Activated CD8-positive, alpha-beta memory T cell treated with anti-CD3 and anti-CD28 coated beads for 1 hour (primary cell): Measurements from ENCODE around the gene PRIMPOL.

Experiments
- DNase-seq, 2 donors: peaks; one replicate each; pipeline ENCODE4 v3.0.0-alpha.2; 2020; ENCODE audit warnings: low read depth in 1 of 2; ENCODE audit errors: extremely low read depth in 1 of 2

PRIMPOL gene

DNA sequence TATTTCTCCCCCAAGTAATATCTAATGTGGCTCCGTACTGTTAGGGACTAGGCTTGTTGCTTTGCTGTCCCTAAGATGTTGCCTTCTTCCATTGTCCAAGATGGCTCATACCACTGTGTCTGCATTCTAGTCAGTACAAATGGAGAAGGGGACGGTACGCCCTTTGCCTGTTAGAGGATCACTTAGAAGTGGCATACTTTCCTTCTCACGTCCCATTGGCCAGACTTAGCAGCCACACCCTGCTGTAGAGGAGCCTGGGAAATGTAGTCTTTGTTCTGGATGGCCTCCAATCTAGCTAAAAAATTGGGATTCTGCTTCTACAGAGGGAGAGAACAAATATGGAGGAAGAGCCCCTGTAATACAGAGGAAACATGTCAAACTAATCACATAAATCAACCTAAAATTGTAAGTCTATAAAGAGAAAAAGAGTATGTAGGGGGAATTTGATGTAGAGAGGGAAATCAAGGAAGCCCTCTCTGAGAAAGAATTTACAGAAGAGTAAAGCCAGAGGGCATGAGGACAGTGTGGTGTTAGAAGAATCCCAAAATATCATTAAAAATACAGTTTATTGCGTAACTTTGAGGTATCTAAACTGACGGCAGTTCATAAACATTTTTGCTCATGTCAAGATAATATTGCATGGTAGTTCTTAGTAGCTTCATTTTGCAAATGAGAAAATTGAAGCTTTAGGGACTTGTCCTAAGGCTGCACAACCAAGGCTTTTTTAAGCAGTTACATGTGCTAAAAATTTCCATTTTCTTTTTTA lies 15.1 kb downstream of the PRIMPOL start:
- DNase-seq = no peak

GRCh38 chr4:184666670-184667069 lies 17.1 kb downstream of the PRIMPOL start:
- no peak for DNase-seq

- DNase-seq = no peak
Measured at GRCh38 chr4:184668096-184668495, 18.6 kb downstream of the PRIMPOL start.

- DNase-seq = no peak
Measured at GRCh38 chr4:184668511-184669114, 19.1 kb downstream of the PRIMPOL start.

GRCh38 chr4:184669251-184669650 lies 19.7 kb downstream of the PRIMPOL start:
- no peak for DNase-seq

DNA sequence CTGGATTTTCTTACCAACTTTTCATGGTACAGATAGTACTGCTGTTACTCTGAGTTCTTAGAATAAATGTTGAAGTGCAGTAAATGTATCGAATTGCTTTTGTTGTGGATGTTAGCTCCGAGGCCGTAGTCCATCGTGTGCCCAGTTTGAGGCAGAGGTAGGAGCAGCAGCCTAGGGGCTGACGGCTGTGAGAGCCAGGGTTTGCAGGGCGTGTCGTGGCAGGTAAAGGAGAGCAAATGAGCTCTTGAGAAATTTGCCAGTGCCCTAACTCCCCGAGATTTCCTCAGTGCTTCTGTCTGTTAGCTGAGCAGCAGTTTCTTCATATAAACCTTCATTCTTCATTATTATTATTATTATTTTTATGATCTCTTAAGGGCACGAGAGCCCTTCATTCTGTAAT lies 21.6 kb downstream of the PRIMPOL start:
- DNase-seq = no peak

DNA sequence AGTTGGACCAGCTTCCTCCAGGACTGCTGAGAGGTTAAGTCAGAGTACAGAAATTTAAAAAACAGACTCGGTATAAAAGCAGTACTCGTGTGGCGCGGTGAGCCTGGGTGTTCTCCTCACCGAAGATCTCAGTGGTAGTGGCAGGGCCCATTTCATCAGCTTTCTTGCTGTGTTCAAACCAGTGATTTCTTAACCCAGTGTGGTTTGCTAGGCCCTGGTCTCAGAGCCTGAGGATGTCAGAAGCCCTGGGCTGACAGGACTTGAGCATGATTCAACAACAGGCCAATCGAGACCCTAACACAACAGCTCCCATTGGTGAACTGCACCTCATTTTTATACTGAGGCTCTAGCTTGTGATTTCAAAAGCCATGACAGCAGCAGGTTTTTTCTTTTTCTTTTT lies 23.2 kb downstream of the PRIMPOL start:
- no peak for DNase-seq

DNA sequence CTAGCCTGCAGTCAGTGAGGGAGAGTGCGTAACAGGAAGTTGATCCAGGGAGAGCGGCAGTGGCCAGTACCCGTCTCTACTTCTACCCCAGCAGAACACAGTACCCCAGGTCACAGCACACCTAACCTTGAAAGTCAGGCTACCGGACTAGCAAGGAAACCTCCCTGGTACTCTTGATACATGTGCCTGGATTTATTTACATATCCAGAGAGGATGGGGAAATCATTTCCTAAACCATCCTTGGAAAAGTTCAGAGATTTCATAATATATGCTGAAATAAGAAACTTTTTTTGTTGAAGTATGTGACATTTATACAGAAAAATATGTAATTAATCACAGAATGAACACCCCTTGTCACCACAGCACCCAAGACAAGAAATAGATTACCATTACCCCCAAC lies 24.5 kb downstream of the PRIMPOL start:
- no peak for DNase-seq

GRCh38 chr4:184675018-184675417 lies 25.5 kb downstream of the PRIMPOL start:
- DNase-seq = no peak

DNA sequence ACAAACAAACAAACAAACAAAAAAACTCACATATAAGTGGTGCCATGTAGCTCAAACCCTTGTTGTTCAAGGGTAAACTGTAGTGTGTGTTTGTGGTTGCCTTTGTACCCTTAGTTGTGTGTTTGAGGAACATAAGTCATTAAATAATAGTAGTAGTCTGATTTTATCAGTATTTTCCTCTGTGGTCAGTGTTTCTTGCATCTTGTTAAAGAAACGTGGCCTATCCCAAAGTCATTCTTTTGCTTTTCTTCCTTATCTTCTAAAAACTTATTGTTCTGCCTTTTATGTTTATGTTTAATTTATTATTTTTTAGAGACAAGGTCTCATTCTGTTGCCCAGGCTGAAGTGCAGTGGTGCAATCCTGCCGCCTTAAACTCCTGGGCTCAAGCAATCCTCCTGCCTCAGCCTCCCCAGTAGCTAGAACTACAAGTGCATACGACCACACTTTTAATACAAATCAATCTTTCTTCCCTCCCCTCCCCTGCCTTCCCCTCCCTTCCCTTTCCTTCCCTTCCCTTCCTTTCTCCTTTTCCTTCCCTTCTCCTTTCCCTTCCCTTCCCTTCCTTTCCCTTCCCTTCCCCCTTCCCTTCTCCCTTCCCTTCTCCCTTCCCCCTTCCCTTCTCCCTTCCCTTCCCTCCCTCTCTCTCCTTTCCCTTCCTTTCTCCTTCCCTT lies 26.4 kb downstream of the PRIMPOL start:
- no peak for DNase-seq

DNA sequence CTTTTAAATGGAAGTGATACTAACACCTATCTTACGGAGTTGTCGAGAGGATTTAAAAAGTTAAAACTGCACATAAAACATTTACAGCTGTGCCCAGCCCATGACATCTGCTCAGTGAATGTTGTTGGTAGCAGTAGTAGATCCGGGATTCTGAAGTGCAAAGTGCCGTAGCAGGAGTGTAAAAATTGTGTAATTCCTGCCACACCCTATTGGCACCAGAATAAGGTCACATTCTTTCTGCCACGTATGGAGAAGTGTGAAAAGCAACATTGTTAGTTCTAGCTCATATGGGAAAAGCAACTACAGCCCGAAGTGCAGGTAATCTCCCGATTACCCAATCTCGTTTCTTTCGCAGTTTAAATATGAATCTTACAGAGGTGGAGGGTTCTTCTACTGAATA lies 31.2 kb downstream of the PRIMPOL start:
- DNase-seq = no peak

- DNase-seq = no peak
Measured at GRCh38 chr4:184681916-184682315, 32.4 kb downstream of the PRIMPOL start.

GRCh38 chr4:184684491-184685189 lies 35.1 kb downstream of the PRIMPOL start:
- DNase-seq = no peak

DNA sequence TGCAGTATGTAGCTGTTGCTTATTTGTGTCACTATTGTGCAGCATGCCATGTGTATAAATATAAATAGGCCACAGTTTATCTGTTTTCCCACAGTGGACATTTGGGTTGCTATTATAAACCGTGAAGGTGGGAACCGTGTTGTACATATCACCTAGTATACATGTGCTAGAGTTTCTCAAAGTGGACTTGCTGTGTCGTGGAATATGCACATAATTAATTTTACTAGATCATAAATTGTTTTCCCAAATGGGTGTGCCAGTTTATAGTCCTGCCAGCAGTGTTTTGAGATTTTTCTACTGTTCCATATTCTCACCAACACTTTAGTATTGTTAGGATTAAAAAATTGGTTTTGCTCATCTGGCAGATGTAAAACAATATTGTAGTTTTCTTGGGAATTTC lies 38.5 kb downstream of the PRIMPOL start:
- no peak for DNase-seq

DNA sequence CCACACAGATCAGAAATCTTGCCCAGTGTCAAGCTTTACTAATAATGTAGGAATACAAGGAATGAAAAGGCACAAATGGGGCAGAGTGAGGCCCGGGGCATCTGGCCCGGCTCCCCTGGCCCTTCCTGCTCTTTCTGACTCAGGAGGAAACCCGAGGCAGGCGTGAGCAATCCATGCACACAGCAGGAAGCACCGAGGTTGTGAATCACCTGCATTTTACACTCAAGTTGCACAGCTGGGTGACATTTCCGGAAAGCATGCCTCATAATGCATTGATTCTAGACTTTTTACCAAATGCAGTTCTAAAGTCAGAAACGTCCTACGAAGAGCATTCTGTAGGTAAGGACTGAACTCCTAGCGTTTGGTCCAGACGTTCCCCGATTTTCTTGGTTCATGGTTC lies 38.9 kb downstream of the PRIMPOL start:
- no peak for DNase-seq

DNA sequence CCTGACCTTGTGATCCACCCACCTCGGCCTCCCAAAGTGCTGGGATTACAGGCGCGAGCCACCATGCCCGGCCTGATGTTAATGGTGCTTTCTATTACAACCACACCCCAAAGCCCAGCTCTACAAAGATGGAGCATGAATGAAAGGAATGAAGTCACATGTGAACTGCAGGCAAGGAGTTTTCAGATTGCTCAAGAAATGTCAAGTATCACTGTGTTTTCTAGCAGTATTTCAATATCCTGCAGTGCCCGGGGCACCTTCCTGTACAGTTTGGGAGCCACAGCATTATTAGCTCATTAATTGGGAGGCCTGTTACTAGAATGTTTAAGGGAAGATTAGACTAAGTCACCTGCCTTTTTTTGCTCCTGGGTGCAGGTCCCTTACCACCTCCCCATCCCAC lies 40.1 kb downstream of the PRIMPOL start:
- no peak for DNase-seq

GRCh38 chr4:184693056-184693455 lies 43.5 kb downstream of the PRIMPOL start:
- DNase-seq = no peak

DNA sequence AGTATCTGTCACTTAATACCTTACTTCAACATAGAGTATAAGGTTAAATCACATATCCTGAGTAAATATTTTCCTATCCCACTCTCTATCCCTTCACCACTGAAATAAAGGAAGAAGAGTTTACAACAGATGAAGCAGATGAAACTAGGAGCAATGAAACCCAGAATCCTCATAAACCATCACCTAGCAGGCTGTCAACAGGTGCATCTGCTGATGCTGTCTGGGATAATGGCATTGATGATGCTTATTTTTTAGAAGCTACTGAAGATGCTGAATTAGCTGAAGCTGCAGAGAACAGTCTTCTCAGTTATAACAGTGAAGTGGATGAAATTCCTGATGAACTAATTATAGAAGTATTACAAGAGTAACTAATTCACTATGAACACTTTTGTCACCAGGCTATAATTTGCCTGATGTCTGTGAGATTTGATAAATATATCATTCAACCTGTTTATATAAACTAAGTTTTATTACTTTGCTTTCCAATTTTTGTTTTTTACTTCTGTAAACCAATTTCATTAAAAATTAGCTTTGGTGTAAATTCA lies 44.9 kb downstream of the PRIMPOL start:
- no peak for DNase-seq

- DNase-seq = no peak
Measured at GRCh38 chr4:184695178-184695896, 45.8 kb downstream of the PRIMPOL start.

GRCh38 chr4:184697956-184698355 lies 48.4 kb downstream of the PRIMPOL start:
- no peak for DNase-seq

DNA sequence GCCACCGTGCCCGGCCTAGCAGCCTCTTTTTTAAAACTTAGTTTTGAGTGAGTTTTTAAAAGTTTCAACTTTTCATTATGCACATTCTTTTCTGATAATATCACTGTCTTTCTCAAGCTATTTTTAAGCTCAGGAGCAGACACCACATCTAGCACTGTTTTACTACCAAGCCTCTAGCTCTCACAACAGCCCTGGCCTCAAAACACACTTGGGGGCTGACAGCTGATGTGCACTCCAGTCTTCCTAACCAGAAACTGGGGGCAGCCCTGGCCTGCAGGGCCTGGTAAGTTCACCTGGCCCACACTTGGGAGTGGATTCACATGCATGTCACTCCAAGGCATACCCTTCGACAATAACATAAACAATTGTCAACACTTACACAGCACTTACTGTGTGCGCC lies 50.4 kb downstream of the PRIMPOL start:
- no peak for DNase-seq
